DMS153 treated with DMSO at 0.1 percent for 48 hours (cell line): ENCODE measurements around the gene KLHL29.

ENCODE experiments used
- DNase-seq: peaks from one replicate; lab custom pipeline; 2025; ENCODE audit not compliant: unreplicated experiment; lab: John Stamatoyannopoulos, UW

The KLHL29 gene

GRCh38 chr2:23446916-23447315 lies 61.9 kb downstream of the KLHL29 start:
- no peak for DNase-seq

GRCh38 chr2:23447405-23447804 lies 62.4 kb downstream of the KLHL29 start:
- DNase-seq, result no peak

GRCh38 chr2:23448906-23449305 lies 63.9 kb downstream of the KLHL29 start:
- no peak for DNase-seq

- DNase-seq, result no peak
Observed at GRCh38 chr2:23449413-23449812, 64.4 kb downstream of the KLHL29 start.

GRCh38 chr2:23449831-23450331 lies 64.9 kb downstream of the KLHL29 start:
- DNase-seq, result no peak

GRCh38 chr2:23452372-23452771 lies 67.4 kb downstream of the KLHL29 start:
- DNase-seq, result no peak

- DNase-seq, result no peak
Observed at GRCh38 chr2:23452853-23453420, 68.0 kb downstream of the KLHL29 start.

- DNase-seq, result no peak
Observed at GRCh38 chr2:23453432-23453831, 68.5 kb downstream of the KLHL29 start.

GRCh38 chr2:23453836-23454460 lies 69.0 kb downstream of the KLHL29 start:
- DNase-seq, result no peak

GRCh38 chr2:23454501-23455120 lies 69.6 kb downstream of the KLHL29 start:
- DNase-seq, result no peak

- no peak for DNase-seq
Observed at GRCh38 chr2:23456396-23456795, 71.4 kb downstream of the KLHL29 start.

- no peak for DNase-seq
Observed at GRCh38 chr2:23456881-23457760, 72.1 kb downstream of the KLHL29 start.

GRCh38 chr2:23457990-23458682 lies 73.2 kb downstream of the KLHL29 start:
- no peak for DNase-seq

GRCh38 chr2:23459032-23459431 lies 74.1 kb downstream of the KLHL29 start:
- DNase-seq, result no peak

- no peak for DNase-seq
Observed at GRCh38 chr2:23460228-23460627, 75.2 kb downstream of the KLHL29 start.

- no peak for DNase-seq
Observed at GRCh38 chr2:23460993-23461392, 76.0 kb downstream of the KLHL29 start.

GRCh38 chr2:23464156-23464555 lies 79.2 kb downstream of the KLHL29 start:
- DNase-seq, result no peak

GRCh38 chr2:23464905-23465537 lies 80.0 kb downstream of the KLHL29 start:
- DNase-seq, result no peak

- no peak for DNase-seq
Observed at GRCh38 chr2:23465936-23466335, 81.0 kb downstream of the KLHL29 start.

- DNase-seq, result no peak
Observed at GRCh38 chr2:23467618-23468017, 82.6 kb downstream of the KLHL29 start.
